ENCODE results near the gene UST.

- TF ChIP-seq CTCF (IDR thresholded peaks at IDR 0.05) (no peak), POLR2A (IDR thresholded peaks at IDR 0.05) (no peak)
Measured at GRCh38 chr6:148885136-148885865, 138.5 kb downstream of the UST start.

Data from esophagus squamous epithelium (tissue), 4 donors.